IMR-90 (cell line): ENCODE results near the gene MEPCE. TPM values are rescaled to one million over a fixed set of nuclear protein-coding genes. Genes with fewer than 3 reads are reported as not detected.

Experiments
- ATAC-seq: fragments of 200-7000 bp; cut with Tn5 transposase; 2 replicates; pipeline ENCODE4 v1.9.1; 2020; ENCODE audit warnings: low read depth, mild to moderate bottlenecking, moderate library complexity
- BruUV-seq: library from RNA; stranded (reverse); fragments of 400-500 nt; replicated peaks from 2 replicates; lab custom pipeline; 2021; lab: Mats Ljungman, UMichigan
- CTCF ChIA-PET: fragments of 300-600 bp; formaldehyde crosslinking; extraction: SDS; loops from one replicate; lab custom pipeline; 2021; ENCODE audit warnings: antibody characterized with exemption; lab: Yijun Ruan, JAX
- POLR2A ChIA-PET: fragments of 300-600 bp; sonication (Branson Sonifier 250); formaldehyde crosslinking; loops from one replicate; lab custom pipeline; 2022; ENCODE audit warnings: antibody characterized with exemption; ENCODE audit not compliant: unreplicated experiment; lab: Charles Lee
- DNase-seq: peaks from one replicate; pipeline ENCODE4 v3.0.0; 2013
- H2AFZ ChIP-seq: replicated peaks from 2 replicates; pipeline ENCODE3; 2013; ENCODE audit warnings: low read length, mild to moderate bottlenecking; ENCODE audit not compliant: poor library complexity
- H2AK5ac ChIP-seq: 2 replicates; pipeline ENCODE4 v1.6.1; 2013; ENCODE audit warnings: low read depth, low read length, inconsistent platforms
- H2AK9ac ChIP-seq: replicated peaks from 2 replicates; pipeline ENCODE3; 2013; ENCODE audit warnings: mild to moderate bottlenecking, low read depth, low read length, moderate library complexity; ENCODE audit not compliant: poor library complexity
- H2BK120ac ChIP-seq: 2 replicates; pipeline ENCODE4 v1.6.1; 2013; ENCODE audit warnings: low read depth, low read length, inconsistent platforms
- H2BK15ac ChIP-seq: 3 replicates; pipeline ENCODE4 v1.6.1; 2013; ENCODE audit warnings: low read depth, low read length, inconsistent platforms
- H2BK20ac ChIP-seq: 2 replicates; pipeline ENCODE4 v1.6.1; 2013; ENCODE audit warnings: low read depth, mild to moderate bottlenecking, inconsistent platforms, low read length, moderate library complexity
- H2BK5ac ChIP-seq: 2 replicates; pipeline ENCODE4 v1.6.1; 2013; ENCODE audit warnings: mild to moderate bottlenecking, low read depth, low read length, inconsistent platforms; ENCODE audit not compliant: poor library complexity, severe bottlenecking
- H3K14ac ChIP-seq: replicated peaks from 2 replicates; pipeline ENCODE4 v1.6.1; 2013; ENCODE audit warnings: low read depth, low read length, inconsistent platforms
- H3K18ac ChIP-seq: 2 replicates; pipeline ENCODE4 v1.6.1; 2013; ENCODE audit warnings: low read depth, low read length, control low read depth
- H3K23ac ChIP-seq: 2 replicates; pipeline ENCODE4 v1.6.1; 2013; ENCODE audit warnings: low read depth, low read length, inconsistent platforms
- H3K27ac ChIP-seq: 2 replicates; pipeline ENCODE4 v1.5.1; 2013; ENCODE audit warnings: mild to moderate bottlenecking, control low read depth, low read length; ENCODE audit not compliant: insufficient read depth
- H3K27me3 ChIP-seq: 2 replicates; pipeline ENCODE4 v1.6.1; 2013; ENCODE audit warnings: low read length; ENCODE audit not compliant: control insufficient read depth, insufficient read depth
- H3K36me3 ChIP-seq: 2 replicates; pipeline ENCODE4 v1.6.1; 2013; ENCODE audit warnings: low read length, mixed read lengths; ENCODE audit not compliant: control insufficient read depth, insufficient read depth
- H3K4ac ChIP-seq: 2 replicates; pipeline ENCODE4 v1.6.1; 2013; ENCODE audit warnings: low read depth, low read length, inconsistent platforms
- H3K4me1 ChIP-seq: 2 replicates; pipeline ENCODE4 v1.6.1; 2013; ENCODE audit warnings: low read length, mixed read lengths; ENCODE audit not compliant: control insufficient read depth, insufficient read depth
- H3K4me2 ChIP-seq: 2 replicates; pipeline ENCODE4 v1.6.1; 2013; ENCODE audit warnings: low read depth, mild to moderate bottlenecking, control low read depth, low read length, moderate library complexity
- H3K4me3 ChIP-seq: 2 replicates; pipeline ENCODE4 v1.5.1; 2013; ENCODE audit warnings: low read depth, mild to moderate bottlenecking, control low read depth, low read length, moderate library complexity; ENCODE audit not compliant: insufficient read depth
- H3K56ac ChIP-seq: 2 replicates; pipeline ENCODE4 v1.6.1; 2013; ENCODE audit warnings: low read length, inconsistent platforms; ENCODE audit not compliant: insufficient read depth; ENCODE audit errors: extremely low read depth
- H3K79me1 ChIP-seq, 2 experiments: 2 replicates each; pipeline ENCODE4 v1.6.1; 2013; ENCODE audit warnings: low read length in 2 of 2, inconsistent platforms in 1 of 2, low read depth in 1 of 2
- H3K9ac ChIP-seq: 2 replicates; pipeline ENCODE4 v1.6.1; 2013; ENCODE audit warnings: low read depth, low read length, control low read depth
- H3K9me1 ChIP-seq: 2 replicates; pipeline ENCODE4 v1.6.1; 2013; ENCODE audit warnings: low read length, inconsistent platforms; ENCODE audit not compliant: insufficient read depth
- H3K9me3 ChIP-seq: 2 replicates; pipeline ENCODE4 v1.6.1; 2013; ENCODE audit warnings: low read length; ENCODE audit not compliant: control insufficient read depth, insufficient read depth
- H4K20me1 ChIP-seq: 2 replicates; pipeline ENCODE4 v1.6.1; 2013; ENCODE audit warnings: low read length, inconsistent platforms; ENCODE audit not compliant: insufficient read depth
- H4K5ac ChIP-seq: 2 replicates; pipeline ENCODE4 v1.6.1; 2013; ENCODE audit warnings: mild to moderate bottlenecking, low read depth, low read length, control low read depth
- H4K8ac ChIP-seq, 2 experiments: 2 replicates each; pipeline ENCODE4 v1.6.1; 2013; ENCODE audit warnings: low read depth in 2 of 2, low read length in 2 of 2, control low read depth in 1 of 2, inconsistent platforms in 1 of 2
- H4K91ac ChIP-seq: 2 replicates; pipeline ENCODE4 v1.6.1; 2013; ENCODE audit warnings: low read depth, low read length, inconsistent platforms; ENCODE audit not compliant: insufficient read depth
- CEBPB ChIP-seq: IDR thresholded peaks from 2 replicates; pipeline ENCODE4 v1.6.1; 2012; ENCODE audit warnings: low read depth, low read length, improper control_type of control experiment
- CHD1 ChIP-seq: IDR thresholded peaks from 2 replicates; pipeline ENCODE4 v1.6.1; 2012; ENCODE audit warnings: low read depth, low read length, improper control_type of control experiment
- CTCF ChIP-seq: conservative IDR thresholded peaks from 2 replicates; pipeline ENCODE4 v1.5.1; 2012; ENCODE audit warnings: mild to moderate bottlenecking, low read depth, low read length, improper control_type of control experiment
- ELK1 ChIP-seq: fragments of 150-350 bp; IDR thresholded peaks from 2 replicates; pipeline ENCODE4 v1.6.1; 2016; ENCODE audit warnings: low read depth, mild to moderate bottlenecking, low read length, moderate library complexity, borderline replicate concordance
- FOS ChIP-seq: fragments of 150-350 bp; IDR thresholded peaks from 2 replicates; pipeline ENCODE4 v1.6.1; 2016; ENCODE audit warnings: low read depth, low read length
- MAFK ChIP-seq: IDR thresholded peaks from 2 replicates; pipeline ENCODE4 v1.6.1; 2012; ENCODE audit warnings: low read depth, low read length, improper control_type of control experiment
- MAZ ChIP-seq: IDR thresholded peaks from 2 replicates; pipeline ENCODE4 v1.6.1; 2012; ENCODE audit warnings: low read depth, mild to moderate bottlenecking, low read length, improper control_type of control experiment, moderate library complexity, borderline replicate concordance
- RAD21 ChIP-seq: IDR thresholded peaks from 2 replicates; pipeline ENCODE4 v1.6.1; 2012; ENCODE audit warnings: low read length, improper control_type of control experiment
- RCOR1 ChIP-seq: IDR thresholded peaks from 2 replicates; pipeline ENCODE4 v1.6.1; 2012; ENCODE audit warnings: mild to moderate bottlenecking, low read length, improper control_type of control experiment; ENCODE audit not compliant: insufficient replicate concordance
- SMC3 ChIP-seq: fragments of 150-350 bp; IDR thresholded peaks from 2 replicates; pipeline ENCODE4 v1.6.1; 2016; ENCODE audit warnings: low read depth, mild to moderate bottlenecking, antibody characterized with exemption, low read length, moderate library complexity
- WGBS, 2 experiments: methylation state at CpG; one replicate each; pipeline versions ENCODE4 v1.1.5 to v1.1.7; 2013; ENCODE audit warnings: missing lambda C conversion rate in 2 of 2; ENCODE audit not compliant: insufficient read length in 1 of 2; ENCODE audit errors: extremely low coverage in 2 of 2; 5-methylcytosine and 5-hydroxymethylcytosine counted together
- dilution Hi-C: fragments of 300-500 bp; cut with HindIII; formaldehyde crosslinking; loops from one replicate; pipeline ENCODE4 v1.14.3; 2018; ENCODE audit warnings: low sequenced_read_pairs; ENCODE audit not compliant: unreplicated experiment
- in situ Hi-C: fragments of 300-500 bp; cut with MboI; formaldehyde crosslinking; loops from 3 replicates; pipeline ENCODE4 v1.14.3; 2019; ENCODE audit warnings: low sequenced_read_pairs, inconsistent platforms, mixed read lengths
- intact Hi-C: fragments of 100-400 bp; cut with micrococcal nuclease; formaldehyde crosslinking; loops from 2 replicates; pipeline ENCODE4 v1.10.0; 2022
- polyA plus RNA-seq, 3 experiments: library from polyadenylated mRNA; depleted of rRNA; stranded (reverse); fragments of >200 nt; gene quantifications; 2 replicates each; pipeline ENCODE4 v1.2.3, GENCODE V29; 2012; ENCODE audit warnings: low replicate concordance in 1 of 3
- total RNA-seq: library from RNA; depleted of rRNA; stranded (reverse); fragments of >200 nt; gene quantifications from 2 replicates; pipeline ENCODE4 v1.2.3, GENCODE V29; 2012

MEPCE gene
- total and polyA plus RNA-seq, 2 of the 4 experiments (the other 2 are of a cell fraction) = 18.2 to 22.9 TPM

- H3K4ac ChIP-seq = no peak overlapping the region
- no peaks in the 10 kb centered on the region for H3K9me1 ChIP-seq
- H3K9me3 ChIP-seq = no peaks in the 10 kb centered on the region
- H3K36me3 ChIP-seq = peaks cover 36% of the 10 kb centered on the region; the same call in 1 of the 2 replicates
- TF ChIP-seq MAZ (no peak), CTCF (no peak), CHD1 (no peak), RAD21 (no peak), MAFK (no peak), SMC3 (no peak), CEBPB (no peak), RCOR1 (no peak), ELK1 (no peak), FOS (no peak)
- peak overlapping the region; percentile 93 for H3K4me2 ChIP-seq
- H2AFZ ChIP-seq = peak overlapping the region; percentile 52
- no peak overlapping the region for H4K5ac ChIP-seq
- in situ Hi-C loops = loop anchor here (10.0 kb wide), 1 partner anchor 199 kb away; the partner anchor contains the start of gene GNB2
- ChIA-PET POLR2A (no interaction called here), CTCF (interaction anchor here (0.7 to 0.9 kb wide), 2 partner anchors 84 kb away, joined by 3 to 4 read pairs; no protein-coding TSS in a partner anchor)
- peak overlapping the region; percentile 73 for H2AK9ac ChIP-seq
- no CpG with 5 or more reads among the region's 9 CpGs for WGBS, 2 experiments
- H4K20me1 ChIP-seq = peaks cover 33% of the 10 kb centered on the region
- peak overlapping the region; percentile 75 for H3K23ac ChIP-seq
- H3K79me1 ChIP-seq = peaks cover 25 to 57% of the 10 kb centered on the region in 2 experiments; a peak in 3 of 4 replicates
- DNase-seq = no peak
- no peak overlapping the region for H2BK20ac ChIP-seq
- H4K91ac ChIP-seq = no peak overlapping the region
- H2BK120ac ChIP-seq = no peak overlapping the region
- intact Hi-C loops = loop anchor here (5.0 kb wide), 1 partner anchor 72 kb away; no protein-coding TSS in a partner anchor
- no peak overlapping the region for H2BK5ac ChIP-seq
- H2AK5ac ChIP-seq = peak overlapping the region; percentile 64
- no peak overlapping the region for H4K8ac ChIP-seq
- peaks cover 16% of the 10 kb centered on the region for H3K4me1 ChIP-seq
- no TSS peak for BruUV-seq
- H3K9ac ChIP-seq = peak overlapping the region; percentile 32; the same call in 1 of the 2 replicates
- no peak overlapping the region; the same call in 1 of the 2 replicates for H3K4me3 ChIP-seq
- 0 out of 2 replicates have a peak overlapping the region, but pooled peaks have one; percentile 24 for H3K27ac ChIP-seq
- no peak overlapping the region for H3K14ac ChIP-seq
- dilution Hi-C loops = no loop called here
- no peak overlapping the region for H3K18ac ChIP-seq
- H3K27me3 ChIP-seq = no peaks in the 10 kb centered on the region
- no peak for ATAC-seq
- H2BK15ac ChIP-seq = no peak overlapping the region
- H3K56ac ChIP-seq = no peak overlapping the region
Observed at GRCh38 chr7:100475549-100475948, 45.9 kb downstream of the MEPCE start.
